Transverse colon (tissue), 4 donors: Measurements from ENCODE around the gene CCL27.

Experiments used
- EP300 ChIP-seq: sonication (generic); formaldehyde crosslinking; IDR thresholded peaks from one replicate; pipeline ENCODE4 v1.6.1; 2017; ENCODE audit warnings: antibody characterized with exemption, low read depth
- POLR2A ChIP-seq: fragments of 450-650 bp; IDR thresholded peaks from one replicate; pipeline ENCODE4 v1.6.1; 2016; ENCODE audit warnings: antibody characterized with exemption, mild to moderate bottlenecking, moderate library complexity
- POLR2AphosphoS5 ChIP-seq, 3 donors: sonication (generic); formaldehyde crosslinking; IDR thresholded peaks; one replicate each; pipeline ENCODE4 v1.6.1; 2016; ENCODE audit warnings: antibody characterized with exemption in 3 of 3
- TF ChIP-seq, protein P1 (sequence below), 5 experiments: fragments of 200-600 bp in 3 of 5; fragments of 450-650 bp in 2 of 5; sonication (generic) in 3 of 5; IDR thresholded peaks; 1 replicate in 2 of 5; 2 replicates in 3 of 5; pipeline ENCODE4 v1.5.1; 2016 to 2017; ENCODE audit warnings: antibody characterized with exemption in 5 of 5, inconsistent platforms in 3 of 5, mild to moderate bottlenecking in 2 of 5, moderate library complexity in 1 of 5

DNA sequence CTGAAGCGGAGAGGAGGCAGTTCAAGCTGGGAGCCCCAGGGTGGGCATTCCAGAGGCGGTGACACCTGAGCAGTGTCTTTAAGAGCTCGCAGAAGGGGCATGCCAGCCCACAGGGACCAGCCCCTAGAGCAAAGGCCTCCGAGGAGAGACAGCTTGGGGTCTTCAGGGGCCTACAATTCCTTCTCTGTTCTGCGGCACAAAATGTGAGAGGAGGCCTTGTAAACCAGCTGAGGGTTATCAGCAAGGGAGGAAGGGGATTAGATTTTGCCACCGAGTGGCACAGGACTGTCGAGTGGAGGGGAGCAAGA is 24.4 kb downstream of the CCL27 start:
- TF ChIP-seq, protein P1, sequence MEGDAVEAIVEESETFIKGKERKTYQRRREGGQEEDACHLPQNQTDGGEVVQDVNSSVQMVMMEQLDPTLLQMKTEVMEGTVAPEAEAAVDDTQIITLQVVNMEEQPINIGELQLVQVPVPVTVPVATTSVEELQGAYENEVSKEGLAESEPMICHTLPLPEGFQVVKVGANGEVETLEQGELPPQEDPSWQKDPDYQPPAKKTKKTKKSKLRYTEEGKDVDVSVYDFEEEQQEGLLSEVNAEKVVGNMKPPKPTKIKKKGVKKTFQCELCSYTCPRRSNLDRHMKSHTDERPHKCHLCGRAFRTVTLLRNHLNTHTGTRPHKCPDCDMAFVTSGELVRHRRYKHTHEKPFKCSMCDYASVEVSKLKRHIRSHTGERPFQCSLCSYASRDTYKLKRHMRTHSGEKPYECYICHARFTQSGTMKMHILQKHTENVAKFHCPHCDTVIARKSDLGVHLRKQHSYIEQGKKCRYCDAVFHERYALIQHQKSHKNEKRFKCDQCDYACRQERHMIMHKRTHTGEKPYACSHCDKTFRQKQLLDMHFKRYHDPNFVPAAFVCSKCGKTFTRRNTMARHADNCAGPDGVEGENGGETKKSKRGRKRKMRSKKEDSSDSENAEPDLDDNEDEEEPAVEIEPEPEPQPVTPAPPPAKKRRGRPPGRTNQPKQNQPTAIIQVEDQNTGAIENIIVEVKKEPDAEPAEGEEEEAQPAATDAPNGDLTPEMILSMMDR (IDR thresholded peaks at IDR 0.05), result no peak
- TF ChIP-seq EP300 (no peak), POLR2A (no peak), POLR2AphosphoS5 (IDR thresholded peaks at IDR 0.05) (no peak)
